Central memory CD8-positive, alpha-beta T cell (primary cell): ENCODE data around the gene NAV2.

Experiments used
- ATAC-seq: fragments of 150-1000 bp; cut with Tn5 transposase; replicated peaks from 2 replicates; pipeline ENCODE4 v1.10.0; 2022; ENCODE audit warnings: mild to moderate bottlenecking, moderate FRiP score, moderate number of reproducible peaks; ENCODE audit not compliant: poor library complexity, severe bottlenecking; ENCODE audit errors: extremely low read depth
- DNase-seq, 2 donors: peaks; one replicate each; pipeline ENCODE4 v3.0.0; 2021; ENCODE audit warnings: low spot score in 2 of 2
- H3K27ac Mint-ChIP-seq: one replicate; pipeline ENCODE4 v1.8.0; 2022; ENCODE audit warnings: low read depth, mild to moderate bottlenecking, moderate library complexity, mixed read lengths
- H3K27me3 Mint-ChIP-seq: one replicate; pipeline ENCODE4 v1.8.0; 2022; ENCODE audit warnings: mixed read lengths
- H3K36me3 Mint-ChIP-seq: one replicate; pipeline ENCODE4 v1.8.0; 2022; ENCODE audit warnings: mild to moderate bottlenecking, moderate library complexity, mixed read lengths; ENCODE audit not compliant: insufficient read depth
- H3K4me1 Mint-ChIP-seq: one replicate; pipeline ENCODE4 v1.8.0; 2022; ENCODE audit warnings: mixed read lengths
- H3K4me3 Mint-ChIP-seq: one replicate; pipeline ENCODE4 v1.8.0; 2022; ENCODE audit warnings: mild to moderate bottlenecking, moderate library complexity, mixed read lengths
- H3K9me3 Mint-ChIP-seq: one replicate; pipeline ENCODE4 v1.8.0; 2022; ENCODE audit warnings: mixed read lengths

NAV2 gene

DNA sequence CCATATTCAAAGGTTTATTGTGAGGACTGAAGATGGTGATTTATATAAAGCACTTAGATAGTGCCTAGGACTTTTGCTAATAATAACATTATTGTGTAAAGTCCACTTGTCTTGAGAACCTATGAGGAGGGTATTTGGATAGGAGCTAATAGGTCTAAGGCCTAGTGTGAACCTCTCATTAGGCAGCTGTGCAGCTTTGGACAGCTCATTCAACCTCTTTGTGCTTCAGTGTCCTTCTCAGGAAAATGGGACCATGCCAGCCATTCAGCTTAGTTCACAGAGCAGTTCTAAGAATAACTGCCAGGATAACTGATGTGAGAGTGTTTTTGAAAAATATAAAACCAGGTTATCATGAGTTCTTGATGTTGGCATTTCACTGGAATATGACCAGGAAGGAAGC, 56.2 kb downstream of the NAV2 start:
- Mint-ChIP-seq H3K27me3 (peaks cover 48% of the 10 kb centered on the region), H3K9me3 (no peaks in the 10 kb centered on the region), H3K4me1 (no peaks in the 10 kb centered on the region), H3K27ac (no peak overlapping the region), H3K36me3 (no peaks in the 10 kb centered on the region), H3K4me3 (no peak overlapping the region)
- ATAC-seq, result no peak
- no peak for DNase-seq

DNA sequence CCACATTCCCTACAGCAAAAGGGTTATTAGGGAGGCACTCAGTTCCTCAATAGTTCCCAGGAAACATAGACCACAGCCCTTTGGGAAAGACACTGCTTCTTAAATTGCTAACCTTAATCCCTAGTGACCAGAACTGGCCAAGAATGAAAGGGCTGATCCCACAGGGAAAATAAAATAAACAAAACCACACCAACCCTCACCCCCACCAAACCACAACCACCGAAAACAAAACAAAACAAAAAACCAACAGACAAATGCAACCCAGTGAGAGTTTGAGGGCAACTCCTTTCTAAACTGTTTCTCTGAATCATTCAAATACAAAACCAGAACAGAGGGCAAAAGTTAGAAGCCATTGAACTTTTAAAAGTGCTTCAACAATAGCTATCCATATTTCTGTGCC, 57.2 kb downstream of the NAV2 start:
- ATAC-seq, result no peak
- H3K27ac Mint-ChIP-seq, result no peak overlapping the region
- DNase-seq, result no peak
- H3K4me3 Mint-ChIP-seq, result no peak overlapping the region
- H3K4me1 Mint-ChIP-seq, result no peaks in the 10 kb centered on the region
- H3K9me3 Mint-ChIP-seq, result no peaks in the 10 kb centered on the region
- H3K36me3 Mint-ChIP-seq, result no peaks in the 10 kb centered on the region
- H3K27me3 Mint-ChIP-seq, result peaks cover 56% of the 10 kb centered on the region

DNA sequence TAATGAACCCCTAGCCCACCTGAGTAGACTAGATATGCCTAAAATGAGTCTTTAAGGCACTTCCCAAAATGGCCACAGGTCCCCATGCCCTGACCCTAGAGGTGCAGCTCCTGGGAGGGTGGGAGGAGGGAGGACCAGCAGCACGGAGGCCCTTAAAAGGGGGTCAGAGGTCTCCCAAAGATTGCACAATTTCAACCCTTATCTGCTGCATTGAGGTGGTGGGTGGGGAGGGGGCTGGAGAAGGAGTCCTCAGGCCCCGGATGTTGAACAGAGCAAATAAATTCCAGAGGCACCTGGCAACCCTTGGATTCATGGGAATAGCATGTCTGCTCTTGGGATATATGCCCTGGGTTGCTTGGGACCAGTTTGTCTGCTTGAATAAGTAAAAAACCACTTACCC, 57.6 kb downstream of the NAV2 start:
- no peak overlapping the region for H3K27ac Mint-ChIP-seq
- H3K27me3 Mint-ChIP-seq, result peaks cover 56% of the 10 kb centered on the region
- no peaks in the 10 kb centered on the region for H3K36me3 Mint-ChIP-seq
- H3K4me1 Mint-ChIP-seq, result no peaks in the 10 kb centered on the region
- H3K4me3 Mint-ChIP-seq, result no peak overlapping the region
- no peaks in the 10 kb centered on the region for H3K9me3 Mint-ChIP-seq
- no peak for ATAC-seq
- DNase-seq, result no peak

DNA sequence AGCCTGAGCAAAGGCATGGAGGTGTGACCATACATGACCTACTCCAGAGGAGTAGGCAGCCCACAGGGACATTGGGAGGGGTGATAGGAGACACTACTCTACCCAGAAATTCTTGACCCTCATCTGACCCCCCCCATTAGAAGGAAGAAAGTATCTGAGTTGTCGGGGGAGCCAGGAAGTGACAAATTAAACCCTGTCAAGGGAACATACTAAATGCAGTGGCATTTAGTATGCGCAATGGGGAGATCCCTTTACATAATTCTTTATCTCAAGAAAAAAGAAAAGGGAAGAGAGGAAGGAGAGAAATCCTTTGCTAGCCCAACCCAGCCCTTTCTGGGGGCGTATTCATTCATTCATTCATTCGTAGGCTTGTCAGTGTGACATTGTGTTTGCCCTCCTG, 58.8 kb downstream of the NAV2 start:
- no peaks in the 10 kb centered on the region for H3K36me3 Mint-ChIP-seq
- H3K4me1 Mint-ChIP-seq, result peaks cover 6% of the 10 kb centered on the region
- no peaks in the 10 kb centered on the region for H3K9me3 Mint-ChIP-seq
- ATAC-seq (no peak), DNase-seq (no peak)
- peaks cover 56% of the 10 kb centered on the region for H3K27me3 Mint-ChIP-seq
- no peak overlapping the region for H3K27ac Mint-ChIP-seq
- H3K4me3 Mint-ChIP-seq, result no peak overlapping the region

DNA sequence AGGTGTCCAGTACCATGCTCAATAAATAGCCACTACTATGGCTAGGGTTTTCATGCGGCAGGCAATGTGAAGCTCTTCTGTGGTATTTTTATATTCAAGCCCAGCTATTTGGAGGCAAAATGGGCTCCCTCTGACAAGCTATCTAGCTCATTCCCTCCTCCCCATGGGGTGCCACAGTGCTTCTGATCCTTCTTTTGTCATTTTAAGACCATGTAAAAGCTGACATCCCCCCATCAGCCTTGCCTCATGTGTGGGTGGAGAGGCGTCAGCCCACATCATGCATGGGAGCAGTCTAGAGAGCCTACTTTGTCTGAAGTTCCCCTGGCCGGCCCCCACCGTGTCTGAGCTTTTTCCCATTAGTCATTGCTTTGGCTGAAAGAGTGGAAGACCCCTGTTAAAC, 59.8 kb downstream of the NAV2 start:
- Mint-ChIP-seq H3K27ac (no peak overlapping the region), H3K27me3 (peaks cover 62% of the 10 kb centered on the region), H3K4me1 (peaks cover 6% of the 10 kb centered on the region), H3K4me3 (no peak overlapping the region), H3K36me3 (no peaks in the 10 kb centered on the region), H3K9me3 (no peaks in the 10 kb centered on the region)
- no peak for DNase-seq
- no peak for ATAC-seq

DNA sequence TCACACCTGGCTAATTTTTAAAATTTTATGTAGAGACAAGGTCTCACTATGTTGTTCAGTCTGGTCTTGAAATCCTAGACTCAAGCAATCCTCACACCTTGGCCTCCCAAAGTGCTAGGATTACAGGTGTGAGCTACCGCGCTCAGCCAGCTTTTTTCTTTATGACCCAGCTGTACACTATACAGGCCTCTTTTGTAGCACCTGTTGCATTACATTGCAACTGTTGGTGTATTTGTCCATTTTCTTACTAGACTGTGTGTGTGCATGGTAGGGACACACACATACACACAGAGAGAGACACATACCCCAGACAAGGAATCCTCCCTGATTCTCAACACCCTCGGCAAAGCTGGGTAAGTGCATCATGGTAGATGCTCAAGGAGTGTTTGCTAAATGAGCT, 61.7 kb downstream of the NAV2 start:
- peaks cover 6% of the 10 kb centered on the region for H3K4me1 Mint-ChIP-seq
- H3K27me3 Mint-ChIP-seq, result peaks cover 81% of the 10 kb centered on the region
- DNase-seq, result no peak
- no peak overlapping the region for H3K27ac Mint-ChIP-seq
- ATAC-seq, result no peak
- no peak overlapping the region for H3K4me3 Mint-ChIP-seq
- peaks cover 2% of the 10 kb centered on the region for H3K36me3 Mint-ChIP-seq
- H3K9me3 Mint-ChIP-seq, result no peaks in the 10 kb centered on the region

DNA sequence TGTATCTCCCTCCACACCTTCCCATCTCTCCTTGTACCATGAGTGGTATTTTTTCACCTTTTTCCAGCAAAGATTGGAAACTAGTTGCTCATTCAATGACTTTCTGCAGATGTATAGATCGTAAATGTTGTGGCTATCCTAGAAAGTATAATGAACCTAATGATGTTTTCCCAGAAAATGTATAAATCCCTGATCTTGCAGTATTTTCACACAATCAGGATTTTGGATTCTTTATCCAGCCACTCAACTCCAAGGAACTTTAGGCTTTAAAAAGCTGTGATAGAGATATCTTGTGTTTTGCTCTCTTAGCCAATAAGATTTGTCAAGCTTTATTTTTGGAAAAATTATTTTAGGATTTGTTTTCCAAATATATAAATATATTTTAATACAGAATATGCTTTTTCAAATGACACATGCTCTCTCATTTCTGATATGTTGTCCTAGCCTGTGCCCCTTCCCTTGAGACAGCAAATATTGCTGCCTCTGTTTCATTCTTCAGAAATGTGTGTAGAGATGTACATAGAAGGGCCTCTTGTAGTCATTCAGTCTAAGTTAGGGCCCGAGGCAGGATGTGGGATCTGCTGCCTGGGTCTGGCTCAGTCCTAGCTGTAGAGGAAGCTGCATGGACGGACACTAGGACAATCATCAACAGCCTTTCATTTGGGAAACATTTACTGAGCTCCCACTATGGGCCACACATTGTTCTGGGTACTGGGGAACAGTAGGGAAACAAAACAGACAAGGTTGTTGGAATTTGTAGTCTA, 62.4 kb downstream of the NAV2 start:
- DNase-seq (no peak), ATAC-seq (no peak)
- H3K36me3 Mint-ChIP-seq, result peaks cover 2% of the 10 kb centered on the region
- H3K27me3 Mint-ChIP-seq, result peaks cover 87% of the 10 kb centered on the region
- H3K4me1 Mint-ChIP-seq, result peaks cover 6% of the 10 kb centered on the region
- no peak overlapping the region for H3K27ac Mint-ChIP-seq
- no peaks in the 10 kb centered on the region for H3K9me3 Mint-ChIP-seq
- H3K4me3 Mint-ChIP-seq, result no peak overlapping the region

DNA sequence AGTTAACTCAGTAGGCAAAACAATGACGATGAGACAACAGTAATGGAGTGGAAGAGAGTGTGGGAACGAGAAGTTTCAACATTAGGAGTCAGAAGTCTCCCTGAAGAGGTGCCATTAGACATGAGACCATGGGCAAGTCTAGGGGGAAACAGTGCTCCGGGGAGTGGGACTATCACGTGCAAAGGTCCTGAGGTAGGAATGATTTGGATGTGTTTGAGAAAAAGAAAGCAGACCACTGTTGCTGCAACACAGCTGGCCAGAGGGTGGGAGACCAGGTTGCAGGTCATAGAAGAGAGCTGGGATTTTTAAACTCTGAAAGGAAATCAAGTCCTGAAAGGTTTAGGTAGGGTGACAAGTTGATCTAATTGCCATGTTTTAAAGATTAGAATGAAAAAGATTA, 63.0 kb downstream of the NAV2 start:
- Mint-ChIP-seq H3K27me3 (peaks cover 94% of the 10 kb centered on the region), H3K4me1 (peaks cover 6% of the 10 kb centered on the region), H3K27ac (no peak overlapping the region), H3K36me3 (peaks cover 2% of the 10 kb centered on the region), H3K9me3 (no peaks in the 10 kb centered on the region), H3K4me3 (no peak overlapping the region)
- no peak for ATAC-seq
- DNase-seq, result no peak

DNA sequence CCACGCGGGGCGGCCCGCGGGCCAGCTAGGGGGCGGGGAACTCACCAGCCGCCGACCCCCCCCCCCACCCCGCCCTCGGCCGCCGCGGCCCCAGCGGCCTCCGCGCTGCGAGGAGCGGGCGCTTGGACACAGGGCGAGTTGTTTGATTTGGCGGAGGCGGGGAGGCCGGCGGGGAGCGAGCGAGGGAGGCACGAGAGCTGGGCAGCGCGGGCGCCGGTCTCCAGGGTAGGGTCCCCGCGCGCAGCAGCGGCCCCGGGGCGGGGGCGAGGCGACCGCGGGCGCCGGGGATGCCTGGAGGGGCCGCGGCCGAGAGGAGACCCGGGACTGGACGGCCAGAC, 64.4 kb downstream of the NAV2 start:
- peaks cover 91% of the 10 kb centered on the region for H3K27me3 Mint-ChIP-seq
- H3K4me1 Mint-ChIP-seq, result peaks cover 6% of the 10 kb centered on the region
- H3K36me3 Mint-ChIP-seq, result peaks cover 2% of the 10 kb centered on the region
- DNase-seq (no peak), ATAC-seq (no peak)
- no peak overlapping the region for H3K4me3 Mint-ChIP-seq
- no peaks in the 10 kb centered on the region for H3K9me3 Mint-ChIP-seq
- H3K27ac Mint-ChIP-seq, result no peak overlapping the region

DNA sequence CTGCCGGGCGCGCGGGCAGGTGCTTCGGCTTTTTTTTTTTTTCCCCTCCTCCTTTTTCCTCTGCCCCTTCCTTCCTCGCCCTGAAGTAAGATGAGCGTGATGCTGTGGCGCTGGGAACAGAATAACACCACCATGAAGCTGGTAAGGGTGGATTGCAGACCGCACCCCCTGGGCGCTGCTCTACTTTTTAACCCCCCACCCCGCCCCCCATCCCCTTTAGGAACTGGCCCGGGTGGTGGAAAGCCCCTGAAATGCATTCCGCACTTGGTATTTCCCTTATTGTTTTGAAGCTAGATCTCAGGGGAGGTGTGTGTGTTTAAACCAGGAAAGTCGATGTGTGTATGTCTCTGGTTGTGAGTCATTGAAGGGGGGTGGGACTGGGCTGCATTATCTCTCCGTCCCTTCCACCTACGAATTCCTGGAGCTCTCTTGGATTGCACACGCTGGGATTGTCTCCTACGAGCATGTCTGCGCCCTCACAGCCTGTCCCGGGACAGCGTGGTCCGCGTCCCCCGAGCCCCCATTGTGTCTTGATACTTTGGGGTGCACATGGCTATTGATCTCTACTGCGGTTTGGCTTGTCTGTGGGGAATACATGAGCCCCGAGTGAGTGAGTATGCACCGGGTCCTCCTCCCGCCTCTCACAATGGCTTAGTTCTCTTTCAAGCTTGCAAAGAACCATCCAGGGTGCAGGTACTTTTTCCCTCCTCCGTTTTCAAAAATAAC, 64.9 kb downstream of the NAV2 start:
- Mint-ChIP-seq H3K27me3 (peaks cover 89% of the 10 kb centered on the region), H3K4me1 (peaks cover 6% of the 10 kb centered on the region), H3K36me3 (peaks cover 2% of the 10 kb centered on the region), H3K27ac (no peak overlapping the region), H3K4me3 (peak overlapping the region; percentile 55), H3K9me3 (no peaks in the 10 kb centered on the region)
- no peak for ATAC-seq
- DNase-seq, result no peak

DNA sequence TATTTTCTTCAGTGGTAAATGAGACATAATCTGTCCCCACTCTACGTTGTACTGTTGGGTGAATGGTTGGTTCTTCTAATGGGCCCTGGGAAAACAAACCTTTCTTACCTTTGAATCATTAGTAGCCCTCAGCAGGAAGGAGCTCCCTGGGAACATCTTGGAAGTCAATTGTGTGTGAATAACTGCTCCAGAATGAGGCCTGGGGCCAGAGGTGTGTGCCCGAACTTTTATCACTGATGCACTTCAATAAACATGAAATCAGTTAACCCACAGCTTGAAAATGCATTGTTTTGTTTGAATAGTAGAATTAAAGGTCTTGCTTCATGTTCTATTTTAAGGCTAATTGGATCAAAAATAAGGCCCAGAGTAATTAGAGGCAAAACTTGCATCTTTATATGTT, 67.1 kb downstream of the NAV2 start:
- peaks cover 6% of the 10 kb centered on the region for H3K4me1 Mint-ChIP-seq
- no peak for DNase-seq
- ATAC-seq, result no peak
- H3K27ac Mint-ChIP-seq, result no peak overlapping the region
- no peaks in the 10 kb centered on the region for H3K9me3 Mint-ChIP-seq
- peaks cover 70% of the 10 kb centered on the region for H3K27me3 Mint-ChIP-seq
- H3K36me3 Mint-ChIP-seq, result peaks cover 2% of the 10 kb centered on the region
- H3K4me3 Mint-ChIP-seq, result no peak overlapping the region

DNA sequence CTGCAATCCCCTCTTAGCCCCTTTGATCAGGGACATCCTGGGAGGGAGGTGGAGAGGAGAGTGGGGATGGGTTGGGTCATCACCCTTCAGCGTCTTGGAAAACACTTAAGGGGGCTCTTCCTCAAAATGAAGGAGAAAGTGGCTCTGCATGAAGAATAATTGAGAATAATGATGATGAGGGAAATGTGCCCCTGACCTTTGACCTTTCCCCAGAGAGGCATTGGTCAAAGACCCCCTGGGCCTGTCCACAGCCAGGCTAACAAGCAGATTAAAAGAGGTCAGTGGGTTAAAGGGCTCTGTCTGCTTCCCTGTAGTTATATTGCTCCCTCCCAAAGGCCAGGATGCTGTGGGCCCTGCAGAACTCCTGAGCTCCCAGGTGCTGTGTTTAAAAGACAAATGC, 68.7 kb downstream of the NAV2 start:
- DNase-seq (no peak), ATAC-seq (no peak)
- Mint-ChIP-seq H3K27ac (no peak overlapping the region), H3K4me1 (peaks cover under 1% of the 10 kb centered on the region), H3K4me3 (no peak overlapping the region), H3K9me3 (no peaks in the 10 kb centered on the region), H3K27me3 (peaks cover 60% of the 10 kb centered on the region), H3K36me3 (peaks cover 2% of the 10 kb centered on the region)

DNA sequence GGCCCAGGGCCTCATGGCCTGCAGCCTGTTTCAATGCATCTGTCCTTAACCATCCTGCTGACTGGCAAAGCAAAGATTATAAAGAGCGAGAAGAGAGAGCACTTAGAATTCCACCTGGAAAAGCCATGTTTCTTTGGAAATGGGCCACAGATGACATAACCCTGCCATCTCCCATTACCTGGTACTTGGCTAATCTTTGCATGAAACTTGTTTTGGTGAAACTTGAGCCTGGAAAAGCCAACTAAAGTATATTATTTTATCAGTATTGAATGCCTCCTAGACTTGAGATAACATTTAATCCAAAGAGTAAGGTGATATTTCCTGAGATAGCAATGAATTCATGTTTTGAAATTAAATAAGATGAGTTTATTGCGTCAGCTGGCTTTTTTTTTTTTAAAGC, 72.6 kb downstream of the NAV2 start:
- DNase-seq, result no peak
- Mint-ChIP-seq H3K9me3 (no peaks in the 10 kb centered on the region), H3K36me3 (no peaks in the 10 kb centered on the region), H3K27ac (no peak overlapping the region), H3K4me1 (no peaks in the 10 kb centered on the region), H3K27me3 (peaks cover 51% of the 10 kb centered on the region), H3K4me3 (no peak overlapping the region)
- ATAC-seq, result no peak
